NCI-H2171 (cell line): ENCODE data around the gene DPPA5.
A peak's percentile ranks its signal among the peaks of the same experiment; 100 is the strongest.
"Not testable (repeated sequence)": the region's sequence is repeated elsewhere in the genome, so short reads cannot be mapped to it uniquely, and the experiment has no call there.

ENCODE experiments used
- DNase-seq: peaks from one replicate; lab custom pipeline; 2025; lab: John Stamatoyannopoulos, UW

DPPA5 gene

GRCh38 chr6:73353636-73354593 lies at the start of gene DPPA5:
Gene DPPA5, minus strand, starts transcription at chr6:73354276. Its CDS starts 51 bp downstream, at chr6:73354225.
- no peak for DNase-seq

DNA sequence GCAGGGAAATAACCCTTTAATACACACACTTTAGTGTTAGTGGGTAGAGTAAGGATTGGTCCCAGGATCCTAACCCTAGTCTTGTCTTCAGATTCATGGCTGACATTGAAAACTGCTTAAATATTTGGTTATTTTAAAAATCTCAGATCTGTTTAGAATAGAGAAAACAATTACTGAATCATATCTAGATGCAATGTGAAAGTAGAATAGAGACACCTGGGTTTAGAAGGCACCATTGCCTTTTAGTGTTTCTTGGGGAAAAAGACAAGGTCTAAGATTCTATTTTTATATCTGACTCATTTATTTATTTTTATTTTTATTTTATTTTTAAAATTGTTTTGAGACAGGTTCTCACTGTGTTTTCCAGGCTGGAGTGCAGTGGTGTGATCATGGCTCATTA lies 46.6 kb upstream of the DPPA5 start:
- no peak for DNase-seq

DNA sequence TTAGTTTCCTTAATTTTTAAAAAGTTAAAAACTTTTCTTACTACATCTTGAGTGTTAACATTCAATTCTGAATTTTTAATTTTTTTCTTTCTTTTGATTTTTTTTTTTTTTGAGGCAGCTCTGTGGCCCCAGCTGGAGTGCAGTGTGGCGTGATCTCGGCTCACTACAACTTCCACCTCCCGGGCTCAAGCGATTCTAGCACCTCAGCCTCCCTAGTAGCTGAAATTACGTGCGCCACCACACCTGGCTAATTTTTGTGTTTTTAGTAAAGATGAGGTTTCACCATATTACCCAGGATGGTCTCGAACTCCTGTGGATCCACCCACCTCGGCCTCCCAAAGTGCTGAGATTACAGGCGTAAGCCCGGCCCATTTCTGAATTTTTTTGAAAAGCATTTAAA lies 41.8 kb upstream of the DPPA5 start:
- no peak for DNase-seq

- peak; percentile 72 for DNase-seq
Measured at GRCh38 chr6:73394577-73395354, 40.7 kb upstream of the DPPA5 start, which contains the start of gene DDX43. Gene DDX43, plus strand, starts transcription at chr6:73394828. Its CDS starts 78 bp downstream, at chr6:73394906.

GRCh38 chr6:73393278-73393677 lies 39.2 kb upstream of the DPPA5 start:
- no peak for DNase-seq

GRCh38 chr6:73392188-73392587 lies 38.1 kb upstream of the DPPA5 start:
- not testable (repeated sequence) for DNase-seq

DNA sequence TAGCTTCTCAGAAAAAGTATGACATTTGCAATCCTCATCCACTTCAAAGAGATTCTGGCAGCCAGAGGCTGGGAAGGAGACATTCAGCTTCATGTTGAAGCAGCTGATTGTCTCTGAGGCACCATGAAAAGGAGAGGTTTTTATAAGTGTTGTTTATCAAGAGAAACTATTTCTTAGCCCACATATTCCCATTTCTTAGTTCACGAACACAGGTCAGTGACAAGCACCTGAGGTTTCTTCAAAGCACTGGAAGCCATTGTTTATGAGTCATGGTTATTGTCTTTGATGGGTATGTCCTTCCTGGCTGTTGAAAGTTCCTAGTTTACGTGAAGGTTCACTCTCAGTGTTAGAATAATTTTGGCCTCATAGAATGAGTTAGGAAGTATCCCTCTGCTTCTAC lies 37.6 kb upstream of the DPPA5 start:
- DNase-seq = no peak

GRCh38 chr6:73389854-73390253 lies 35.8 kb upstream of the DPPA5 start:
- no peak for DNase-seq

DNA sequence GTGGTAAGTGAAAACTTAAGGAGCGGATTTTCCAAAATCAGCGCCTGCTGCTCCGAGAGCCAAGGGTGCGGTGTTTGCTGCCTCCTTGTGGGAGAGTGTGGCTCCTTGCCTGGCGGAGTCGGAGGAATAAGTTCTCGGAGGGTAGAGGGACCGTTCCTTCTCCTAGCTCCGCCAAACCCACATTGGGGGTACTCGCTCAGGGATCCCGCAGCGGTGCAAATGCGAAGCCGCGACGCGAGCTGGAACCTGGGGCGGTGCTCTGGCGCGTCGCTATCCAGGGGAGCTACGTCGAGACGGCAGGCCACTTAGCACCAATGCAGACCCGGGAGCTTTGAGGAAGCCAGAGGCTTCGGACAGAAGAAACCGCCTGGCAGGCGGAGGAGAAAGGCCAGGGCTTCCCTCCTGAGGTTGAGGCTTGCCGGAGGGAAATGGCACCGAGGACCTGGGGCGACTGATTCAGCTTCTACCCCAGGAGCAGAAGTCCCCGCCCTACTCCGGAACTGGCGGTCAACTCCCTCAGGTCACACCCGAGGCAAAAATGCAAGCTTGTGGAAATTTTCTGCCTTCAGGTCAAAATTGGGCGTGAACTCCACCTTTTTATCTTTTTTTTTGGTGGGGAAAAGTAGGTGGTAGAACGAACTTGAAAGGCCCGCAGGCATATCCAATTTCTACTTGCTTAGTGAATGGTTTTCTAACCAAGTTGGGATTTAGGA lies 34.9 kb upstream of the DPPA5 start:
- DNase-seq = no peak

- no peak for DNase-seq
Measured at GRCh38 chr6:73388433-73388799, 34.3 kb upstream of the DPPA5 start.

DNA sequence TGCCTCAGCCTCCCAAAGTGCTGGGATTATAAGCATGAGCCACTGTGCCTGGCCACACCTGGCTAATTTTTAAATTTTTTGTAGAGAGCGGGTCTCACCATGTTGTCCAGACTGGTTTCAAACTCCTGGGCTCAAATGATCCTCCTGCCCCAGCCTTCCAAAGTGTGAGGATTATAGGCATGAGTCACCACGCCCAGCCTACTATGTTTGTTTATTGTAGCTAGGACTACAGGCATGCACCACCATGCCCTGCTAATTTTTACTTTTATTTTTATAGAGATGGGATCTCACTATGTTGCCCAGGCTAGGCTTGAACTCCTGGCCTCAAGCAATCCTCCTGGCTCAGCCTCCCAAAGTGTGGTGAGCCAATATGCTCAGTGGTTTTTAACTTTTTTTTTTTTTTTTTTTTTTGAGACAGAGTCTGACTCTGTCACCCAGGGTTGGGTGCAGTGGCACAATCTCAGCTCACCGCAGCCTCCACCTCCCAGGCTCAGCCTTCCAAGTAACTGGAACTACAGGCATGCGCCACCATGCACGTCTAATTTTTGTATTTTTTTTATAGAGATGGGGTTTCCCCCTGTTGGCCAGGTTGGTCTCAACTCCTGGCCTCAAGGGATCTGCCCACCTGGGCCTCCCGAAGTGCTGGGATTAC lies 28.5 kb upstream of the DPPA5 start:
- DNase-seq = no peak

GRCh38 chr6:73381531-73381930 lies 27.5 kb upstream of the DPPA5 start:
- not testable (repeated sequence) for DNase-seq

DNA sequence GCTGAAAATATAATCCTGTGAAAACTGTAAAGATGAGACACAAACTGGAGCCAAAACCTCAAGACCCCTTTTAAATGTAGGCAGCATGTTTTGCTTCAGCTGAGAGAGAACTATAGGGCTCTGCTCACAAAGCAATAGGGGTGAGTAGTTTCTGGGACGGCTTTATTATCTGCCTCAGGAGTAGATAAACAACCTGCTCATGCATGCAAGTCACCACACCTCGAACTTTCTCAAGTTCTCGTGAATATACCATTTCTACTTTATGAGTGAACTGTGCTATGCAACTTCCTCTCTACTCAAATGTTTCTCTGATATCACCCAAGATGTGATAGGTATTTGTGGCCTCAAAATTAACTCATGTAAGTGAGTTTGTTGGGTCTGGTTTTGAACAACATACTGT lies 23.1 kb upstream of the DPPA5 start:
- no peak for DNase-seq

DNA sequence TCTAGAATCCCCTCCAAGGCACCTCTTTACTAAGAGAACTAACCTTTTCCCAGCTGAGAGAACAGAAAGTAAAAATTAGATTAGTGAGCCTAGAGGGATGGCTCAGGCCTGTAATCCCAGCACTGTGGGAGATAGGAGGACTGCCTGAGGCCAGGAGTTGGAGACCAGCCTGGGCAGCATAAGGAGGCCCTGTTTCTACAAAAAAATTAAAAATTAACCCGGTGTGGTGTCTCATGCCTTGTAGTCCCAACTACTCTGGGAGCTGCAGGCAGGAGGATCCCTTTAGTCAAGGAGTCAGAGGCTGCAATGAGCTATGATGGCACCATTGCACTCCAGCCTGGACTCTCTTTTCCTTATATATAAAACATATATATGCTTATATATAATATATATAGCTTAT lies 21.1 kb upstream of the DPPA5 start:
- no peak for DNase-seq

DNA sequence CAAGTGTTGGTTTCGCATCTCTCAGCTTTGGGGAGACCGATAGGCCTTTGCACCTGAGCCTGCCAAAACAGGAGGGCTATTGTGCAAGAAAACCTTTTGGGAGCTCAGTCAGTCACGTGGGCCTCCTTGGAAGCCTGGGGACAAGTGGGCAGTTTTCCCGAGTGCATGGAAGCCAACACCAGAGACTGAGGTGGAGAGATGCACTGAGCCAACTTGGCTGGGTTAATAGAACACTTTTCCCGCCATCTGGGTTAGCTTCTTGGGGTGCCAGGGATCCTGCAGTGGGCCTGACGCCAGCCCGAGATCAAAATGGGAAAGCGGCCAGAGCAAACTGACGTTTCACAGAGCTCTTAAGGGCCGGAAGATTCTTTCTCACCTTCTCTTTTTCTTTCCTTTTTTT lies 18.4 kb upstream of the DPPA5 start:
- DNase-seq = no peak

DNA sequence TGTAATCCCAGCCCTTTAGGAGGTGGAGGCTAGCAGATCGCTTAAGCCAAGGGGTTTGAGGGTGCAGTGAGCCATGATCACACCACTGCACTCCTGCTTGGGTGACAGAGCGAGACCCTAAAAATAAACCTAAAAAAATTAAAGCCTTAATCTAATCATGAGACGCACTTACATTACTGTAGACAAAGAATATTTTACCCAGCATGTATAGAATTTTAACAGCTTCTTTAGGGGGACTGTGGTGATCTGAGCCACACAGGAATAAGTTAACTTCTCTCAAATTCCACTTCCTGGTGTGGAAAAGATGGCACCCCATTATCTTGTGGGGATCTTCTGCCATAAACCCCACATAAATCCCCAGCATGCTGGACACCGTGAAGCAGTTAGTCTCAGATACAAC lies 17.9 kb upstream of the DPPA5 start:
- no peak for DNase-seq

GRCh38 chr6:73369563-73369962 lies 15.5 kb upstream of the DPPA5 start, which contains the start of gene OOEP:
Gene OOEP, minus strand, starts transcription at chr6:73369897. Its CDS starts 105 bp downstream, at chr6:73369792.
- DNase-seq = no peak

GRCh38 chr6:73369157-73369556 lies 15.1 kb upstream of the DPPA5 start:
- DNase-seq = no peak

- no peak for DNase-seq
Measured at GRCh38 chr6:73368675-73369074, 14.6 kb upstream of the DPPA5 start.

GRCh38 chr6:73367761-73368355 lies 13.8 kb upstream of the DPPA5 start:
- DNase-seq = no peak

DNA sequence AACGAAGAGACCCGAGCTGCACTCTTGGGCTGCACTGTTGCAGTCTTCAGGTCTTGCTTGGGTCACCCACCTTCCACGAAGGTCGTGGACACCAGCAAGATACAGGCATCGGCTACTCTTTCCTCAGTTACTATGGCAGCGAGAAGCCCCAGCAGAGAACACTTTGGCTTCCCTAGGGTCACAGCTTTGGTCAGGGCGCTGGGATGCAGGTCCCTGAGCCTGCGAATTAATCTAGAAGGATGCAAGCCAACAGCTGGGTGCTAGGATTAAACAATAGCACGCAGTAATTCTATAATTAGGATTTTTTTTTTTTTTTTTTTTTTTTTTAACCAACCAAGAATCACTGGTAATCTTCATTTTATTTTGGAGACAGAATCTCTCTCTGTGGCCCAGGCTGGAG lies 10.5 kb upstream of the DPPA5 start:
- DNase-seq = no peak
